ENCODE data around the gene IFNA10.
"Not testable (repeated sequence)": the region's sequence is repeated elsewhere in the genome, so short reads cannot be mapped to it uniquely, and the experiment has no call there.

The IFNA10 gene

DNA sequence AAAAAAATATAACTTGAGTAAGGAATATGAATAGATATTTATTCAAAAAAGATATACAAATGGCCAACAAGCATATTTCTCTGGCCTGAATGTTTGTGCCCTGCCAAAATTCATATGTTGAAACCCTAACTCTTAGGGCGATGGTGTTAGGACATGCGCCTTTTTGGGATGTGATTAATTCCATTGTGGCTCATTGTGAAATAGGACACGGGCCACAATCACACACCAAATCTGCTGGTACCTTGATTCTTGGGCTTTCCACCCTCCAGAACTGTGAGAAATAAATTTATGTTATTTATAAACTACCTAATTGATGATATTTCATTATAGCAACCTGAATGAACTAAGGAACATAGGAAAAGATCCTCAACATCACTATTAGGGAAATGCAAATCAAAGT is 34.8 kb downstream of the IFNA10 start:
- H3K4me3 ChIP-seq (ENCODE audit: low read length) = no peak overlapping the region
- TF ChIP-seq, protein P1, sequence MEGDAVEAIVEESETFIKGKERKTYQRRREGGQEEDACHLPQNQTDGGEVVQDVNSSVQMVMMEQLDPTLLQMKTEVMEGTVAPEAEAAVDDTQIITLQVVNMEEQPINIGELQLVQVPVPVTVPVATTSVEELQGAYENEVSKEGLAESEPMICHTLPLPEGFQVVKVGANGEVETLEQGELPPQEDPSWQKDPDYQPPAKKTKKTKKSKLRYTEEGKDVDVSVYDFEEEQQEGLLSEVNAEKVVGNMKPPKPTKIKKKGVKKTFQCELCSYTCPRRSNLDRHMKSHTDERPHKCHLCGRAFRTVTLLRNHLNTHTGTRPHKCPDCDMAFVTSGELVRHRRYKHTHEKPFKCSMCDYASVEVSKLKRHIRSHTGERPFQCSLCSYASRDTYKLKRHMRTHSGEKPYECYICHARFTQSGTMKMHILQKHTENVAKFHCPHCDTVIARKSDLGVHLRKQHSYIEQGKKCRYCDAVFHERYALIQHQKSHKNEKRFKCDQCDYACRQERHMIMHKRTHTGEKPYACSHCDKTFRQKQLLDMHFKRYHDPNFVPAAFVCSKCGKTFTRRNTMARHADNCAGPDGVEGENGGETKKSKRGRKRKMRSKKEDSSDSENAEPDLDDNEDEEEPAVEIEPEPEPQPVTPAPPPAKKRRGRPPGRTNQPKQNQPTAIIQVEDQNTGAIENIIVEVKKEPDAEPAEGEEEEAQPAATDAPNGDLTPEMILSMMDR (IDR thresholded peaks at IDR 0.05; ENCODE audit: insufficient read depth, low read depth, low read length, missing control alignments) = no peak
- DNase-seq (ENCODE audit: low read depth) = no peak

- DNase-seq (ENCODE audit: low read depth) = no peak
- H3K4me3 ChIP-seq (ENCODE audit: low read length) = no peak overlapping the region
- TF ChIP-seq, protein P1 (IDR thresholded peaks at IDR 0.05; ENCODE audit: insufficient read depth, low read depth, low read length, missing control alignments) = no peak
These were observed 35.6 kb downstream of the IFNA10 start for GRCh38 chr9:21171351-21171750.

DNA sequence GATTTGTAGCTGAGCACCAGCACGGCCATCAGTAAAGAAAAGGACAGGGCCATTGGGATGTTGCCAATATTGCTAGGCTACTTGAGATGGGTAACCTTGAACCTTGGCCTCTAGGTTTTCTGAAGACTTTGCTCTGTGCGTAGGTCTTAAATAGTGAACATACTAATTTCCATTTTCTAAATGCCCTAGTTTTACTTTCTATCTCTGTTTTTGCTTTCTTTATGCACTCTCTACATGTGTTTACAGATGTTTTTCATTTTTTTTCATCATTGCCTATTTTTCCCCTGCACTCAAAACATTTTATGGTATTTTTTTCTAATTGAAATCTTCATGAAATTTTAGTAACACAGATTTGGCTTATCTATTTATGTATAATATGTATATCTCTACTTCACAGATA is 40.4 kb downstream of the IFNA10 start, which contains the start of gene IFNA21:
TSS of gene IFNA21 (minus strand) at position 101 of the 400 bp plus-strand sequence. CDS start at position 53, 48 bp downstream.
- DNase-seq (ENCODE audit: low read depth); H3K4me3 ChIP-seq (ENCODE audit: low read length): not testable (repeated sequence)

DNA sequence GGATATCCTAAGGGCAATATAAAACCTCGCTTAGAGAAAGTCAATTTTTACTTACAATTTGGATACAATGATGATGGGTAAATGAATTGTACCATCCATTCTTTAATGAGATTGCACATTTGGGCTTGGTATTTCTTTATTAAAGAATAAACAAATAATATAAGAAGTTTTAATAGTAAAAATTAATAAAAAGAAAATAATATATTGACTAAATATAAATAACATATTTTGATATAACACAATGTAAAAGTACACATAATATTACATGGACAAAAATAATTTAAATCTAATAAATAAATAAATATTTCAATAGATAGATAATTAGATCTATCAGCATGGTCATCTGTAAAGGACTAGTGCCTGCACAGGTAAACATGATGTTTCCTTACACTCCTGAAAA is 41.4 kb downstream of the IFNA10 start:
- H3K4me3 ChIP-seq (ENCODE audit: low read length) = no peak overlapping the region
- TF ChIP-seq, protein P1 (IDR thresholded peaks at IDR 0.05; ENCODE audit: insufficient read depth, low read depth, low read length, missing control alignments) = no peak
- DNase-seq (ENCODE audit: low read depth) = no peak

GRCh38 chr9:21160178-21160577 is 46.8 kb downstream of the IFNA10 start:
- TF ChIP-seq, protein P1 (IDR thresholded peaks at IDR 0.05; ENCODE audit: insufficient read depth, low read depth, low read length, missing control alignments) = no peak
- no peak overlapping the region for H3K4me3 ChIP-seq (ENCODE audit: low read length)
- DNase-seq (ENCODE audit: low read depth) = peak; percentile 13

All from epithelial cell of esophagus (primary cell).